ENCODE measurements around the gene NDST4. TPM values are rescaled to one million over a fixed set of nuclear protein-coding genes. Genes with fewer than 3 reads are reported as not detected.

NDST4 gene
- total RNA-seq, 4 donors from 2014 or later: 0.20 to 2.2 (median 0.55) TPM

DNA sequence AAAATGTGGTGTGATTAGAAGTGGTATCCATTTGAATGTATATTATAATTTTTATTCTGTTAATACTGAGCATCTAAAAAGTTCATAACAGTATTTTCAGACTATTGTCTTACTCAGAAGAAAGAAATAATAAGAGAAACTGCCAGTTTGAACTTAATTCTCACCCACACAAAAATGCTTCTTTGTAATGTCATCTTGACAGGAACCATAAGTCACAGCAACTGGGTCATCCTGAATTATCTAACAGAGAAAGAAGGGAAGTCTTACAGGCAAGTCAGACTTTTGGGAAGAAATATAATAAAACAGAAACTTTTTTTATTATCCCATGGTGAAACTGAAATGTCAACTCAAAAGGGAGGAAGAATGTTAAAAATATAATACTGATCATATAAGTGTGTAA, 83.1 kb downstream of the NDST4 start:
- no peak overlapping the region for H3K4me3 ChIP-seq
- H3K36me3 ChIP-seq: no peaks in the 10 kb centered on the region
- no peak for DNase-seq (ENCODE audit: low spot score in 2 of 2)
- no peaks in the 10 kb centered on the region for H3K4me1 ChIP-seq
- no peaks in the 10 kb centered on the region for H3K27me3 ChIP-seq
- H3K9me3 ChIP-seq: no peaks in the 10 kb centered on the region
- TF ChIP-seq POLR2A (IDR thresholded peaks at IDR 0.05) (no peak), EP300 (IDR thresholded peaks at IDR 0.05) (no peak)
- TF ChIP-seq, protein P1, sequence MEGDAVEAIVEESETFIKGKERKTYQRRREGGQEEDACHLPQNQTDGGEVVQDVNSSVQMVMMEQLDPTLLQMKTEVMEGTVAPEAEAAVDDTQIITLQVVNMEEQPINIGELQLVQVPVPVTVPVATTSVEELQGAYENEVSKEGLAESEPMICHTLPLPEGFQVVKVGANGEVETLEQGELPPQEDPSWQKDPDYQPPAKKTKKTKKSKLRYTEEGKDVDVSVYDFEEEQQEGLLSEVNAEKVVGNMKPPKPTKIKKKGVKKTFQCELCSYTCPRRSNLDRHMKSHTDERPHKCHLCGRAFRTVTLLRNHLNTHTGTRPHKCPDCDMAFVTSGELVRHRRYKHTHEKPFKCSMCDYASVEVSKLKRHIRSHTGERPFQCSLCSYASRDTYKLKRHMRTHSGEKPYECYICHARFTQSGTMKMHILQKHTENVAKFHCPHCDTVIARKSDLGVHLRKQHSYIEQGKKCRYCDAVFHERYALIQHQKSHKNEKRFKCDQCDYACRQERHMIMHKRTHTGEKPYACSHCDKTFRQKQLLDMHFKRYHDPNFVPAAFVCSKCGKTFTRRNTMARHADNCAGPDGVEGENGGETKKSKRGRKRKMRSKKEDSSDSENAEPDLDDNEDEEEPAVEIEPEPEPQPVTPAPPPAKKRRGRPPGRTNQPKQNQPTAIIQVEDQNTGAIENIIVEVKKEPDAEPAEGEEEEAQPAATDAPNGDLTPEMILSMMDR (IDR thresholded peaks at IDR 0.05): no peak
- no peak overlapping the region for H3K27ac ChIP-seq

DNA sequence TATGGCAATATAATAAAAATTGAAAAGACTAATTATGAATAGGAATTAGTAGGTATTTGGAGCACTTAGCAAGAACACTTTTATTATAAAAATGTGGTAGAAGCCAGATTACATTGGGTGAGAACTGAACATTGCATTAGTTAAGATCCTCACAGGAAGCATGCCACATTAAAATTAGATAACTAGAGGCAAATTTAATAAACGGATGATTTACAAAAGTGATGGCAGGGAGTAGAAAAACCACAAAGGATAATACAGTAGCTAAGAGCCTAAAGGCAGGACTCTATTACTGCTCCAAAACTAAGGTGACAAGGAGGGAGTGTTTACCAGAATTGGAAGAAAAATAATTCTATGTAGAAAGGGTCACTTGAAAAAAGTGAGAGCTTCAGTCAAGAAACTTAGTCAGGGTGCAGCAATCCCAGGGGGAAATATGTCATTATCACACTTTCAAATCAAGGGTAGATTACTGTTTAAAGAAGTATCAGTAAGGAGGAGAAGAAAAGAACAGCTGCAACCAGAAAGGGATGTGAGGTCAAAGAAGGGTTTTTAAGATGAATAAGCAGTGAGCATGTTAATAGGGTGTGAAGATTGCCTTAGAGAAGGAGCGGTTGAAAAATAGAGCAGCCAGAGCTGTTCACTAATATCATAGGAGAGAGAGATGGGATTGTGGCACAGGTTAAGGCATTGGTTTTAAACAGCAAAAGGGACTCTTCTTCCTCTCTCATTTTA, 84.6 kb downstream of the NDST4 start:
- Histone ChIP-seq H3K4me1 (no peaks in the 10 kb centered on the region), H3K4me3 (no peak overlapping the region), H3K36me3 (no peaks in the 10 kb centered on the region), H3K27me3 (no peaks in the 10 kb centered on the region), H3K9me3 (no peaks in the 10 kb centered on the region), H3K27ac (no peak overlapping the region)
- no peak for TF ChIP-seq EP300 (IDR thresholded peaks at IDR 0.05)
- TF ChIP-seq, protein P1 (IDR thresholded peaks at IDR 0.05): no peak
- no peak for TF ChIP-seq POLR2A (IDR thresholded peaks at IDR 0.05)
- 59 to 60% methylated on average over 2 of the region's 2 CpGs for WGBS, 2 donors
- DNase-seq (ENCODE audit: low spot score in 2 of 2): no peak

DNA sequence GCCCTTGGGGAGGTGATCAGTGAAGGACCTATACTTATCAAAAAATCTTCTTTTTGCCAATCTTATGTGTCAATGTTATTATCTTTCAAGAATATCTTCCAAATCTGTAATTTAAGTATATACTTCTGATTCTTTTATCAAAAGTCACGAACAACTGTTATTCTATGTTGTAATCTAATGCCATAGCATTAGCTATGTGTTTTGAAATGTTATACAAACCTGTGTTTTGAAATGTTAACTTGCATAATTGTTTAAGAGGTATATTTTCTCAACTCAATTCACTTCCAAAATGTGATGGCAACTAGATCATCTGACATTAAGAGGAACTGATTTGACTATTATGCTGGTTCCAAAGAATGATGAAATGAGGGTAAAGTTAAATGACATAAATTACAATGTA, 113.5 kb downstream of the NDST4 start:
- DNase-seq (ENCODE audit: low spot score in 2 of 2): no peak
- TF ChIP-seq POLR2A (IDR thresholded peaks at IDR 0.05) (no peak), EP300 (IDR thresholded peaks at IDR 0.05) (no peak)
- TF ChIP-seq, protein P1 (IDR thresholded peaks at IDR 0.05): no peak
- Histone ChIP-seq H3K36me3 (no peaks in the 10 kb centered on the region), H3K9me3 (no peaks in the 10 kb centered on the region), H3K27me3 (no peaks in the 10 kb centered on the region), H3K4me1 (peaks cover 0 to 7% (median 0%) of the 10 kb centered on the region in 4 donors), H3K27ac (no peak overlapping the region), H3K4me3 (no peak overlapping the region)
- 91 to 94% methylated on average over 1 of the region's 1 CpG for WGBS, 2 donors

DNA sequence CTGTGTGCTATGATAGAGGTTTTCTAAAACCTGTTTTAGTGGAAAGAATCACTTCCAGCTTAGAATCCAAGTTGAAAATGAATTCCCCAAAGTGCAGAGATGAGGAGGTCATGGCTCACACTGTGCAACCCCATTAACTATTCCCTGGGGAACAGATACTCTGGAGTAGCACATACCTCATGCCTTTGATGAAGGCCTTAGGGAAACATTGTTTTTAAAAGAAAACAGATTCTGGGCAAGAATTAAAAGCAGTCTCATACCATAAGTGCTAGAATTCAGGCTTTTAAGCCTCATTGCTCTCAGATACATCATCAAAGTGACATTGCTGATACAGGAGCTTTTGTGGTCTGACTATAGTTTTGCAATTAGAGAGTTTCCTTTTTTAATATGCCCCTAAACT, 115.1 kb downstream of the NDST4 start:
- no peaks in the 10 kb centered on the region for H3K27me3 ChIP-seq
- H3K36me3 ChIP-seq: no peaks in the 10 kb centered on the region
- H3K9me3 ChIP-seq: no peaks in the 10 kb centered on the region
- DNase-seq (ENCODE audit: low spot score in 2 of 2): no peak
- TF ChIP-seq EP300 (IDR thresholded peaks at IDR 0.05): no peak
- TF ChIP-seq, protein P1 (IDR thresholded peaks at IDR 0.05): no peak
- TF ChIP-seq POLR2A (IDR thresholded peaks at IDR 0.05): no peak
- H3K4me1 ChIP-seq: peaks cover 0 to 7% (median 0%) of the 10 kb centered on the region in 4 donors
- H3K4me3 ChIP-seq: no peak overlapping the region
- H3K27ac ChIP-seq: no peak overlapping the region

DNA sequence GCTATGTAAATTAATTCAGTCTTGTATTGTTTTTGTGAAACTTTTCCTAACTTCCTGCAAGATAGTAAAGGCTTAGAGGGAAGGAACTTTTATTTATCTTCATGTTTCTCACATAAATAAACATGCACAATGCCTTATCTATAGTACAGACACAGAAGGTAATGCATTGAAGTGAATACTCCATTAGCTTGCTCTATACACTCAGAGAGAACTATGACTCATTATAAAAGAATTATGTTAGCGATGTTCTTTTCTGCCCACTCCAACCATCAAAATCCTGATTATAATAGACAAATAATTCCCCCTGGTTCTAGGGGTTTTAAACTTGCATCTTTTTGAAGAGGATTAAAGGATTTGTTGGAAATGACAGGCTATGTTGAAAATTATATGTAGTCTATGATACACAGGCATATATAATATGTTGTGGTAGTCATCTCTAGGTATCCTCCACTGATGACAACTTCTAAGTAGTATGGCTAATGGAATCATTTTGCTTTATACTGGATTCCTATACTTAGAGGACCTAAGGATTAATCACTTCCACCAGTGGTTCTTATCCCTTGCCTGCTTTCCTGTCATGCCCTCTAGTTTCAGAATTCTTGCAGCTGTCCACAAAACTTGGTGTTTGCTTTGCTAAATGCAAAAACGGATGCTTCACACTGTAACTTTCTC, 115.7 kb downstream of the NDST4 start:
- no peak for DNase-seq (ENCODE audit: low spot score in 2 of 2)
- TF ChIP-seq, protein P1 (IDR thresholded peaks at IDR 0.05): no peak
- no peak for TF ChIP-seq EP300 (IDR thresholded peaks at IDR 0.05)
- TF ChIP-seq POLR2A (IDR thresholded peaks at IDR 0.05): no peak
- peaks cover 0 to 7% (median 0%) of the 10 kb centered on the region in 4 donors for H3K4me1 ChIP-seq
- WGBS, 2 donors: 29 to 36% methylated on average over 2 of the region's 2 CpGs
- H3K27ac ChIP-seq: no peak overlapping the region
- no peaks in the 10 kb centered on the region for H3K9me3 ChIP-seq
- H3K4me3 ChIP-seq: no peak overlapping the region
- H3K27me3 ChIP-seq: no peaks in the 10 kb centered on the region
- no peaks in the 10 kb centered on the region for H3K36me3 ChIP-seq
